ENCODE results near the gene UBE2R2.
"Not testable (repeated sequence)": the region's sequence is repeated elsewhere in the genome, so short reads cannot be mapped to it uniquely, and the experiment has no call there.

UBE2R2 gene

DNA sequence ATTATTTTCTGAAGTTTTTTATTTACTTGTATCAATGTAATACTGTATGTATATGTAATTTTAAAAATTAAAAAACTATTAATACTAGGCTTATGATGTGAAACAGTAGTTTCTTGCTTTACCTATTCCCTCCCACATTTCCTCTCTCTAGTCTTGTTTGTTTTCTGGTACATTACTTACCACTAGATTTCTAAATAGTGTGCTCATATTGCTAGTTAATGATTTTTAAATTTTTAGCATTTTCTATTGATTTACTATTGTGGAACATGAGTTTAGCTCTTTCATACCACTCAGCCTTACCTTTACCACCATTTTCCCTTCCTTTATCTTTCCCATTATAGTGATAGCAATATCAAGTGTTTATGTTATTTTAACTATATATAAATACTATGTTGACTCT, 39.3 kb downstream of the UBE2R2 start:
- TF ChIP-seq, protein P1, sequence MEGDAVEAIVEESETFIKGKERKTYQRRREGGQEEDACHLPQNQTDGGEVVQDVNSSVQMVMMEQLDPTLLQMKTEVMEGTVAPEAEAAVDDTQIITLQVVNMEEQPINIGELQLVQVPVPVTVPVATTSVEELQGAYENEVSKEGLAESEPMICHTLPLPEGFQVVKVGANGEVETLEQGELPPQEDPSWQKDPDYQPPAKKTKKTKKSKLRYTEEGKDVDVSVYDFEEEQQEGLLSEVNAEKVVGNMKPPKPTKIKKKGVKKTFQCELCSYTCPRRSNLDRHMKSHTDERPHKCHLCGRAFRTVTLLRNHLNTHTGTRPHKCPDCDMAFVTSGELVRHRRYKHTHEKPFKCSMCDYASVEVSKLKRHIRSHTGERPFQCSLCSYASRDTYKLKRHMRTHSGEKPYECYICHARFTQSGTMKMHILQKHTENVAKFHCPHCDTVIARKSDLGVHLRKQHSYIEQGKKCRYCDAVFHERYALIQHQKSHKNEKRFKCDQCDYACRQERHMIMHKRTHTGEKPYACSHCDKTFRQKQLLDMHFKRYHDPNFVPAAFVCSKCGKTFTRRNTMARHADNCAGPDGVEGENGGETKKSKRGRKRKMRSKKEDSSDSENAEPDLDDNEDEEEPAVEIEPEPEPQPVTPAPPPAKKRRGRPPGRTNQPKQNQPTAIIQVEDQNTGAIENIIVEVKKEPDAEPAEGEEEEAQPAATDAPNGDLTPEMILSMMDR (IDR thresholded peaks at IDR 0.05; ENCODE audit: insufficient read depth, low read depth, low read length, missing control alignments) = no peak
- DNase-seq (ENCODE audit: low read depth) = no peak
- H3K4me3 ChIP-seq (ENCODE audit: low read depth, low read length) = no peak overlapping the region

DNA sequence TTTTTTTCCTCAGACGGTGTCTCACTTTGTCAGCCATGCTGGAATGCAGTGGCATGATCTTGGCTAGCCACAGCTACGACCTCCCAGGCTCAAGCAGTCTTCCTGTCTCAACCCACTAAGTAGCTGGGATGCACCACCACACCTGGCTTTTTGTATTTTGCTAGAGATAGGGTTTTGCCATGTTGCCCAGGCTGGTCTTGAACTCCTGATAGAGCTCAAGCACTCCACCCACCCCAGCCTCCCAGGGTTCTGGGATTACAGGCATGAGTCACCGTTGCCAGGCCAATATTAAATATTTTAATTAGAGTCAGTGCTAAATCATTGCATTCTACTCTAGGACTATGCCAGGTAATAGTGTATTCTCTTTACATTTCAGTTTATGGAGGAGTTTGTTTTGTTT, 41.5 kb downstream of the UBE2R2 start:
- TF ChIP-seq, protein P1 (IDR thresholded peaks at IDR 0.05; ENCODE audit: insufficient read depth, low read depth, low read length, missing control alignments) = no peak
- DNase-seq (ENCODE audit: low read depth) = no peak

DNA sequence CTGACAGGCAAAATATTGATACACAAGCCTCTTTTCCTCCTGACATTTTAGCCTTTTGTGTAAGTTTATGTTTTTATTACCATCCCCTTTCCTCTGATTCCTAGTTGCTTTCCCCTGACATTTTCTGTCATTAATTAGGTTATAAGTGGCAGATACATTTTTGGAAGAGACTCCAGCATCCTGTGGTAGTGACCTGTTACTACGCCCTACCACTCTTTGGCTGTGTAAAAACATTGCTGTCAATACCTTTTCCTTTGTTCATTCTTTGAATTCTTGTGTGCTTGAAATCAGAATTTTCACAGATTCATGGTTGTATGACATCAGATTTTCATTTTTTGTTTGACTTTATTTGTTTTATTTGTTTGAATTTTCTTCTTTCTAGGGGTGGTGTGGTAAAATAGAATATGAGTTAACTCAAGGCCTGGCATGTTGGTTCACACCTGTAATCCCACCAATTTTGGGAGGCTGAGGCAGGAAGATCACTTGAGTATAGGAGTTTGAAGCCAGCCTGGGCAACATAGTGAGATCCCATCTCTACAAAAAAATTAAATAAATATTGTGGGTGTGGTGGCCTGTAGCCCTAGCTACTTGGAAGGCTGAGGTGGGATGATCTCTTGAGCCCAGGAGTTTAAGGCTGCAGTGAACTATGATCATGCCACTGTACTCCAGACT, 43.4 kb downstream of the UBE2R2 start:
- TF ChIP-seq, protein P1 (IDR thresholded peaks at IDR 0.05; ENCODE audit: insufficient read depth, low read depth, low read length, missing control alignments) = no peak
- no peak for DNase-seq (ENCODE audit: low read depth)
- no peak overlapping the region for H3K4me3 ChIP-seq (ENCODE audit: low read depth, low read length)

More for the DNA sequence above, 41.5 kb downstream of the UBE2R2 start:
- H3K4me3 ChIP-seq (ENCODE audit: low read depth, low read length) = no peak overlapping the region

DNA sequence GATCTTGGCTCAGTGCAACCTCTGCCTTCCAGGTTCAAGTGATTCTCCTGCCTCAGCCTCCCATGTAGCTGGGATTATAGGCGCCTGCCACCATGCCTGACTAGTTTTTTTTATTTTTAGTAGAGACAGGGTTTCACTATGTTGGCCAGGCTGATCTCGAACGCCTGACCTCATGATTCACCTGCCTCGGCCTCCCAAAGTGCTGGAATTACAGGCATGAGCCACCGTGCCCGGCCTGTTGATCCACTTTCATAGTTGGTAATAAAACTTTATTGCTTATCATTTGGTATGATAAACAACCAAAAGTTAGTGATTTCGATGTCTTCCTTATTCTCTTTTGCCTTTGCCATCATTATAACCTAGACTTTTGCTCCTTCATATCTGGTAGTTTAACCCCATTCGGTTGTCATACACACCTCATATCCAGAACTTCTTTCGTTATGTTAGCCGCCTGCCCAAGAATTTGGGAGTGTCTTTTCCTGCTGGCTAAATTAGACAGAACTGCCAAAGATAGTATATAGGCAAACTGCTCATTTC, 45.0 kb downstream of the UBE2R2 start:
- TF ChIP-seq, protein P1 (IDR thresholded peaks at IDR 0.05; ENCODE audit: insufficient read depth, low read depth, low read length, missing control alignments) = no peak
- no peak overlapping the region for H3K4me3 ChIP-seq (ENCODE audit: low read depth, low read length)
- DNase-seq (ENCODE audit: low read depth) = no peak

DNA sequence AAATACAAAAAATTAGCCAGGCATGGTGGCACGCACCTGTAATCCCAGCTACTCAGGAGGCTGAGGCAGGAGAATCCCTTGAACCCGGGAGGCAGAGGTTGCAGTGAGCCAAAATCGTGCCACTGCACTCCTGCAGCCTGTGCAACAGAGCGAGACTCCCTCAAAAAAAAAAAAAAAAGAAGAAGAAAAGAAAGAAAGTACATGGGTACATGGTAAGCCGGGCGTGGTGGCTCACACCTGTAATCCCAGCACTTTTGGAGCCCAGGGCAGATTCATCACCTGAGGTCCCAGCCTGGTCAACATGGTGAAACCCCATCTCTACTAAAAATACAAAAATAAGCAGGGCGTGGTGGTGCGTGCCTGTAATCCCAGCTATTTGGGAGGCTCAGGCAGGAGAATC, 46.1 kb downstream of the UBE2R2 start:
- DNase-seq (ENCODE audit: low read depth); H3K4me3 ChIP-seq (ENCODE audit: low read depth, low read length): not testable (repeated sequence)

DNA sequence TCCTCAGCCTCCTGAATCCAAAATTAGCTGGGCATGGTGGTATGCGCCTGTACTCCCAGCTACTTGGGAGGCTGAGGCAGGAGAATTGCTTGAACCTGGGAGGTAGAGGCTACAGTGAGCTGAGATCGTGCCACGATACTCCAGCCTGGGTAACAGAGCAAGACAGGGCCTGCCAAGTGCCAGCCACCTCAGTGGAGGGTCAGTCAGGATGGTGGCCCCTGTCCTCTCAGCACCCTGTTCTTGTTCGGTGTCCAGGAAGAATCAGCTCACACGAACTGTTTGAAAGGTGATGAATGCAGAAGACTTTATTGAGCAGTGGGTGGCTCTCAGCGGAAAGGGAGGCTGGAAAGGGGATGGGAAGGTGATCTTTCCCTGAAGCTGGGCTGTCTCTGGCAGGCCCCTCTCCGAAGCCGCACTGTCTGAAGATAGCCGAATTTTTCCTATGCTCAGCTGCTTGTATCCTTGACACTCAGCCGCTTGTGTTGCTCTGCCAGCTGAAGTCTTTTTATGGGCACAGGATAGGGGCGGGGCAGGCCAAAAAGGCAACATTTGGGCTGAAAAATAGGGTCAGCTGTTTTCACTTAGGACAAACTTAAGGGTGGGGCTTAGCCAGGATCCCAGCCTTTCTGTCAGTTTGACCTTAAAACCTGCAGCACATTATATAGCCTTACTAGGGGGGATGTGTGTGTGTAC, 50.9 kb downstream of the UBE2R2 start:
- no peak overlapping the region for H3K4me3 ChIP-seq (ENCODE audit: low read depth, low read length)
- TF ChIP-seq, protein P1 (IDR thresholded peaks at IDR 0.05; ENCODE audit: insufficient read depth, low read depth, low read length, missing control alignments) = no peak
- DNase-seq (ENCODE audit: low read depth) = no peak

DNA sequence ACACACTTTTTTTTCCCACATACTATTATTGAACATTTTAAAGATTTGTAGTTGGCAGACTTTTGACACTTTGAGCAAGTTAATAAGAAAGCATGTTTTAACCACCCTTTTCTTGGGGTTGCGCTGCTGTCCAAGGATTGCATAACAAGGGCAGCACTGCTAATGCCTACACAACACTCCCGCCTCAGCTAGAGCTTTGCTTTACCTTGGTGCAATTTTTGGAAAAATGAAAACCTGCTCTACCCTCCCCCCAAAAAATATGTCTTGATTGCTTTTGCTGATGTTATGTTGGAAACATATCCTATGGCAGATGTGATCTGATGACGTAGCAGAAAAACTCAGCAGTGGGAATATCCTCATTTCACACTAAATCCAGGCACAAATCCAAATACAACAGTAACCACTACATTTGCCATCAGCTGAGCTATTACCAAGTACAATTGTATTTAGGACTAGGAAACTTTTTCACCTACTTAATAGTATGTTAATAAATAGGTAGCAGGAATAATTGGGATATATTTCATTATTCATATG, 51.5 kb downstream of the UBE2R2 start:
- TF ChIP-seq, protein P1 (IDR thresholded peaks at IDR 0.05; ENCODE audit: insufficient read depth, low read depth, low read length, missing control alignments) = no peak
- no peak for DNase-seq (ENCODE audit: low read depth)
- no peak overlapping the region for H3K4me3 ChIP-seq (ENCODE audit: low read depth, low read length)

DNA sequence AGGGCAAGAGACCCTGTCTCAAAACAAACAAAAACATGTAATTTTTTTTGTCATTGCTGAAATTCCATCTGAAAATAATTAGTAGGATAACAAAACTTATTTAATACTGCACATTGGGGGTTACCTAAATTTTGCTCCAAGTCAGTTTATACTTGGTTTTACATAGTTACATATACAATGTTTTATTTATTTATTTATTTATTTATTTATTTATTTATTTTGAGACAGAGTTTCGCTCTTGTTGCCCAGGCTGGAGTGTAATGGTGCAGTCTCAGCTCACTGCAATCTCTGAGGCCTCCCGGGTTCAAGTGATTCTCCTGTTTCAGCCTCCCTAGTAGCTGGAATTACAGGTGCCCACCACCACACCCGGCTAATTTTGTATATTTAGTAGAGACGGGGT, 52.3 kb downstream of the UBE2R2 start:
- not testable (repeated sequence) for H3K4me3 ChIP-seq (ENCODE audit: low read depth, low read length); DNase-seq (ENCODE audit: low read depth)

Measured in GM12865 (cell line).